HG02970 (cell line): ENCODE results near the gene KCTD11.
"Not testable (repeated sequence)": the region's sequence is repeated elsewhere in the genome, so short reads cannot be mapped to it uniquely, and the experiment has no call there.

Source experiments
- ATAC-seq: cut with Tn5 transposase; IDR thresholded peaks from one replicate; pipeline ENCODE4 v1.9.1; 2021; ENCODE audit warnings: mild to moderate bottlenecking, moderate library complexity, moderate number of reproducible peaks; ENCODE audit not compliant: unreplicated experiment, low FRiP score

KCTD11 gene

GRCh38 chr17:7321466-7321865, 30.5 kb upstream of the KCTD11 start:
- ATAC-seq, result no peak

GRCh38 chr17:7322520-7323194, 29.3 kb upstream of the KCTD11 start:
- ATAC-seq, result no peak

- ATAC-seq, result no peak
Observed at GRCh38 chr17:7323731-7324437, 28.1 kb upstream of the KCTD11 start.

- ATAC-seq, result no peak
Observed at GRCh38 chr17:7324438-7324779, 27.6 kb upstream of the KCTD11 start.

GRCh38 chr17:7325031-7325528, 26.9 kb upstream of the KCTD11 start:
- no peak for ATAC-seq

GRCh38 chr17:7326186-7326585, 25.8 kb upstream of the KCTD11 start:
- no peak for ATAC-seq

- ATAC-seq, result no peak
Observed at GRCh38 chr17:7327056-7327455, 24.9 kb upstream of the KCTD11 start.

- no peak for ATAC-seq
Observed at GRCh38 chr17:7327501-7327900, 24.5 kb upstream of the KCTD11 start.

- ATAC-seq, result no peak
Observed at GRCh38 chr17:7328009-7328408, 24.0 kb upstream of the KCTD11 start.

GRCh38 chr17:7328840-7329373, 23.1 kb upstream of the KCTD11 start, which contains the start of gene NEURL4:
TSS of gene NEURL4 (minus strand) at chr17:7329335. CDS start at chr17:7329312, 23 bp downstream.
- ATAC-seq, result peak; percentile 4

- peak; percentile 73 for ATAC-seq
Observed at GRCh38 chr17:7329374-7329996, 22.5 kb upstream of the KCTD11 start.

GRCh38 chr17:7329997-7330637, 21.8 kb upstream of the KCTD11 start:
- ATAC-seq, result peak; percentile 31

GRCh38 chr17:7330638-7331015, 21.3 kb upstream of the KCTD11 start:
- no peak for ATAC-seq

- ATAC-seq, result no peak
Observed at GRCh38 chr17:7332111-7332510, 19.9 kb upstream of the KCTD11 start.

GRCh38 chr17:7332600-7333069, 19.3 kb upstream of the KCTD11 start:
- ATAC-seq, result not testable (repeated sequence)

GRCh38 chr17:7334938-7335538, 16.9 kb upstream of the KCTD11 start:
- no peak for ATAC-seq

- ATAC-seq, result not testable (repeated sequence)
Observed at GRCh38 chr17:7335765-7336164, 16.2 kb upstream of the KCTD11 start.

- ATAC-seq, result peak; percentile 46
Observed at GRCh38 chr17:7336240-7337175, 15.5 kb upstream of the KCTD11 start, which contains the start of gene ACAP1. TSS of gene ACAP1 (plus strand) at chr17:7336529. CDS start at chr17:7336735, 206 bp downstream.

GRCh38 chr17:7337600-7337999, 14.4 kb upstream of the KCTD11 start:
- ATAC-seq, result not testable (repeated sequence)
